ENCODE results near the gene FAM174B. TPM values are rescaled to one million over a fixed set of nuclear protein-coding genes. Genes with fewer than 3 reads are reported as not detected.

Gene FAM174B
- total RNA-seq (2014; rRNA removed; shearing (Covaris generic)) (15.0 and 25.1 TPM in 2 replicates), polyA plus RNA-seq (2016; fragmentation: Nextera tagmentation; extraction: Ambion mirVana) (21.5 and 21.8 TPM in 2 replicates)
- long read RNA-seq, transcript FAM174B-201 (3 exons, 2,792 nt): major isoform, 9 of 15 reads
- long read RNA-seq, partial matches to known transcripts: 2 of 15 reads
- long read RNA-seq, other reads (novel, unspliced or antisense): 4 of 15 reads

GRCh38 chr15:92655178-92655995 lies at the start of gene FAM174B:
Gene FAM174B, minus strand, starts transcription at chr15:92655775.
- no peak within 1 kb of the TSS for H3K27ac ChIP-seq (ENCODE audit: low read depth)

DNA sequence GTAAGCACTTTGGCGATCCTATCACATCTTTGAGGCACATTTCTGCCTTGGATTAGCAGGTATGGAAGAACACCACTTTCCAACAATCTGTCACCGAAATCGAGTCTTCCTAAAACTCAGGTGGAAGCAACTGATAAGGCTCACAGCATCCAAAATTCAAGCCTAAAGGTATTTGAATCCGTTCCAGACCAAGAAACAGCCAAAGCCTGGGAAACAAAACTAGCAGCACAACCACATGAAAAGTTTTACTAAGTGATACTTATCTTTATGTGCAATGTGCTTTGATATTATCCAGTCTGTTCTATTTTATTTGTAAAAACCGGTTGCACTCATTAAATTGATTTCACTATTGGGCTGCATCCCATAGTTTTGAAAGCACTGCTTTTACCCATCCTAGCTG lies 40.5 kb upstream of the FAM174B start:
- Mint-ChIP-seq H3K27me3 (ENCODE audit: insufficient read depth, low read depth, poor library complexity) (peaks cover 2% of the 10 kb centered on the region), H3K9me3 (peaks cover 22% of the 10 kb centered on the region), H3K27ac (no peak overlapping the region), H3K4me1 (peaks cover 3% of the 10 kb centered on the region; the same call in 2 of the 3 replicates), H3K36me3 (ENCODE audit: low read depth) (peaks cover 15% of the 10 kb centered on the region), H3K4me3 (no peak overlapping the region)
- Histone ChIP-seq H3K4me1 (ENCODE audit: insufficient read depth) (no peaks in the 10 kb centered on the region), H3K27me3 (ENCODE audit: insufficient read depth) (no peaks in the 10 kb centered on the region), H3K9me2 (ENCODE audit: insufficient read depth) (peaks cover 2% of the 10 kb centered on the region; the same call in 1 of the 2 replicates), H3K4me3 (no peak overlapping the region), H3K36me3 (ENCODE audit: insufficient read depth) (no peaks in the 10 kb centered on the region), H2AFZ (no peak overlapping the region), H3F3A (replicated peaks; ENCODE audit: low read depth) (no peaks in the 10 kb centered on the region), H3K79me2 (replicated peaks; ENCODE audit: insufficient read depth) (no peaks in the 10 kb centered on the region), H3K27ac (ENCODE audit: low read depth) (no peak overlapping the region), H3K4me2 (no peak overlapping the region), H4K20me1 (replicated peaks; ENCODE audit: insufficient read depth) (no peaks in the 10 kb centered on the region)
- no peak for DNase-seq (ENCODE audit: low spot score)
- no peak for ATAC-seq
- no peak for TF ChIP-seq ZNF331 (CRISPR knock-in tag; IDR thresholded peaks at IDR 0.05; ENCODE audit: low read depth)
- TF ChIP-seq, protein P1, sequence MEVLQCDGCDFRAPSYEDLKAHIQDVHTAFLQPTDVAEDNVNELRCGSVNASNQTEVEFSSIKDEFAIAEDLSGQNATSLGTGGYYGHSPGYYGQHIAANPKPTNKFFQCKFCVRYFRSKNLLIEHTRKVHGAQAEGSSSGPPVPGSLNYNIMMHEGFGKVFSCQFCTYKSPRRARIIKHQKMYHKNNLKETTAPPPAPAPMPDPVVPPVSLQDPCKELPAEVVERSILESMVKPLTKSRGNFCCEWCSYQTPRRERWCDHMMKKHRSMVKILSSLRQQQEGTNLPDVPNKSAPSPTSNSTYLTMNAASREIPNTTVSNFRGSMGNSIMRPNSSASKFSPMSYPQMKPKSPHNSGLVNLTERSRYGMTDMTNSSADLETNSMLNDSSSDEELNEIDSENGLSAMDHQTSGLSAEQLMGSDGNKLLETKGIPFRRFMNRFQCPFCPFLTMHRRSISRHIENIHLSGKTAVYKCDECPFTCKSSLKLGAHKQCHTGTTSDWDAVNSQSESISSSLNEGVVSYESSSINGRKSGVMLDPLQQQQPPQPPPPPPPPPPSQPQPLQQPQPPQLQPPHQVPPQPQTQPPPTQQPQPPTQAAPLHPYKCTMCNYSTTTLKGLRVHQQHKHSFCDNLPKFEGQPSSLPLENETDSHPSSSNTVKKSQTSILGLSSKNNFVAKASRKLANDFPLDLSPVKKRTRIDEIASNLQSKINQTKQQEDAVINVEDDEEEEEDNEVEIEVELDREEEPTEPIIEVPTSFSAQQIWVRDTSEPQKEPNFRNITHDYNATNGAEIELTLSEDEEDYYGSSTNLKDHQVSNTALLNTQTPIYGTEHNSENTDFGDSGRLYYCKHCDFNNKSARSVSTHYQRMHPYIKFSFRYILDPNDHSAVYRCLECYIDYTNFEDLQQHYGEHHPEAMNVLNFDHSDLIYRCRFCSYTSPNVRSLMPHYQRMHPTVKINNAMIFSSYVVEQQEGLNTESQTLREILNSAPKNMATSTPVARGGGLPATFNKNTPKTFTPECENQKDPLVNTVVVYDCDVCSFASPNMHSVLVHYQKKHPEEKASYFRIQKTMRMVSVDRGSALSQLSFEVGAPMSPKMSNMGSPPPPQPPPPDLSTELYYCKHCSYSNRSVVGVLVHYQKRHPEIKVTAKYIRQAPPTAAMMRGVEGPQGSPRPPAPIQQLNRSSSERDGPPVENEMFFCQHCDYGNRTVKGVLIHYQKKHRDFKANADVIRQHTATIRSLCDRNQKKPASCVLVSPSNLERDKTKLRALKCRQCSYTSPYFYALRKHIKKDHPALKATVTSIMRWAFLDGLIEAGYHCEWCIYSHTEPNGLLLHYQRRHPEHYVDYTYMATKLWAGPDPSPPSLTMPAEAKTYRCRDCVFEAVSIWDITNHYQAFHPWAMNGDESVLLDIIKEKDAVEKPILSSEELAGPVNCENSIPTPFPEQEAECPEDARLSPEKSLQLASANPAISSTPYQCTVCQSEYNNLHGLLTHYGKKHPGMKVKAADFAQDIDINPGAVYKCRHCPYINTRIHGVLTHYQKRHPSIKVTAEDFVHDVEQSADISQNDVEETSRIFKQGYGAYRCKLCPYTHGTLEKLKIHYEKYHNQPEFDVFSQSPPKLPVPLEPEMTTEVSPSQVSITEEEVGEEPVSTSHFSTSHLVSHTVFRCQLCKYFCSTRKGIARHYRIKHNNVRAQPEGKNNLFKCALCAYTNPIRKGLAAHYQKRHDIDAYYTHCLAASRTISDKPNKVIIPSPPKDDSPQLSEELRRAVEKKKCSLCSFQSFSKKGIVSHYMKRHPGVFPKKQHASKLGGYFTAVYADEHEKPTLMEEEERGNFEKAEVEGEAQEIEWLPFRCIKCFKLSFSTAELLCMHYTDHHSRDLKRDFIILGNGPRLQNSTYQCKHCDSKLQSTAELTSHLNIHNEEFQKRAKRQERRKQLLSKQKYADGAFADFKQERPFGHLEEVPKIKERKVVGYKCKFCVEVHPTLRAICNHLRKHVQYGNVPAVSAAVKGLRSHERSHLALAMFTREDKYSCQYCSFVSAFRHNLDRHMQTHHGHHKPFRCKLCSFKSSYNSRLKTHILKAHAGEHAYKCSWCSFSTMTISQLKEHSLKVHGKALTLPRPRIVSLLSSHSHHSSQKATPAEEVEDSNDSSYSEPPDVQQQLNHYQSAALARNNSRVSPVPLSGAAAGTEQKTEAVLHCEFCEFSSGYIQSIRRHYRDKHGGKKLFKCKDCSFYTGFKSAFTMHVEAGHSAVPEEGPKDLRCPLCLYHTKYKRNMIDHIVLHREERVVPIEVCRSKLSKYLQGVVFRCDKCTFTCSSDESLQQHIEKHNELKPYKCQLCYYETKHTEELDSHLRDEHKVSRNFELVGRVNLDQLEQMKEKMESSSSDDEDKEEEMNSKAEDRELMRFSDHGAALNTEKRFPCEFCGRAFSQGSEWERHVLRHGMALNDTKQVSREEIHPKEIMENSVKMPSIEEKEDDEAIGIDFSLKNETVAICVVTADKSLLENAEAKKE (CRISPR knock-in tag; IDR thresholded peaks at IDR 0.05): no peak
- no peak for TF ChIP-seq EZH2 (IDR thresholded peaks at IDR 0.05; ENCODE audit: low read depth, unreplicated experiment)
- TF ChIP-seq NANOG (IDR thresholded peaks at IDR 0.05; ENCODE audit: borderline replicate concordance): no peak
- no peak for TF ChIP-seq CREB1 (CRISPR knock-in tag; IDR thresholded peaks at IDR 0.05; ENCODE audit: low read depth)
- no peak for TF ChIP-seq ETS1 (IDR thresholded peaks at IDR 0.05)
- TF ChIP-seq JUNB (IDR thresholded peaks at IDR 0.05; ENCODE audit: unreplicated experiment): no peak
- no peak for TF ChIP-seq POLR2AphosphoS5 (IDR thresholded peaks at IDR 0.05; ENCODE audit: low read depth)

More at GRCh38 chr15:92655178-92655995, at the start of gene FAM174B:
- Mint-ChIP-seq H3K4me3 (peak within 1 kb of the TSS; percentile 79), H3K27ac (no peak within 1 kb of the TSS), H3K9me3 (peaks cover 23% of the 10 kb centered on the region), H3K4me1 (peaks cover 29% of the 10 kb centered on the region), H3K27me3 (ENCODE audit: insufficient read depth, low read depth, poor library complexity) (peaks cover 27% of the 10 kb centered on the region), H3K36me3 (ENCODE audit: low read depth) (peaks cover 39% of the 10 kb centered on the region)
- peak; percentile 84 for DNase-seq (ENCODE audit: low spot score)
- Histone ChIP-seq H3K79me2 (replicated peaks; ENCODE audit: insufficient read depth) (peaks cover 37% of the 10 kb centered on the region), H2AFZ (peak within 1 kb of the TSS; percentile 90), H3K4me1 (ENCODE audit: insufficient read depth) (peaks cover 22% of the 10 kb centered on the region), H3K36me3 (ENCODE audit: insufficient read depth) (no peaks in the 10 kb centered on the region), H3F3A (replicated peaks; ENCODE audit: low read depth) (0 out of 2 replicates have a peak, but pooled peaks cover 6% of the 10 kb centered on the region), H3K4me3 (peak within 1 kb of the TSS; percentile 63), H3K4me2 (peak within 1 kb of the TSS; percentile 78), H3K27me3 (ENCODE audit: insufficient read depth) (peaks cover 26% of the 10 kb centered on the region), H4K20me1 (replicated peaks; ENCODE audit: insufficient read depth) (no peaks in the 10 kb centered on the region), H3K9me2 (ENCODE audit: insufficient read depth) (no peaks in the 10 kb centered on the region)
- ATAC-seq: peak; percentile 89
- TF ChIP-seq EZH2phosphoT487 (IDR thresholded peaks at IDR 0.05; ENCODE audit: unreplicated experiment) (no peak), POLR2AphosphoS5 (IDR thresholded peaks at IDR 0.05; ENCODE audit: low read depth) (peak; percentile 47; the same call in 1 of the 2 replicates)

Measured in GM23338 (cell line).